G401 (cell line): ENCODE measurements around the gene APOB. TPM values are rescaled to one million over a fixed set of nuclear protein-coding genes. Genes with fewer than 3 reads are reported as not detected.

Experiments used
- DNase-seq: peaks from one replicate; pipeline ENCODE4 v3.0.0-alpha.2; 2015; ENCODE audit warnings: low spot score
- in situ Hi-C: cut with HindIII; loops from 2 replicates; pipeline ENCODE4 v1.10.0; 2016; ENCODE audit warnings: low sequenced_read_pairs, mixed read lengths
- total RNA-seq: library from RNA; depleted of rRNA; stranded (reverse); fragments of >200 nt; shearing (Covaris generic); gene quantifications from 2 replicates; pipeline ENCODE4 v1.2.3, GENCODE V29; 2014; rRNA removed

The APOB gene
- total RNA-seq, 1 experiment from 2014 or later: not detected

GRCh38 chr2:20960003-20960402, 83.9 kb downstream of the APOB start:
- DNase-seq: no peak
- in situ Hi-C loops: loop anchor here (25.0 kb wide), 1 partner anchor 273 kb away; no protein-coding TSS in a partner anchor

GRCh38 chr2:20959252-20959651, 84.6 kb downstream of the APOB start:
- no peak for DNase-seq
- in situ Hi-C loops: loop anchor here (25.0 kb wide), 1 partner anchor 272 kb away; no protein-coding TSS in a partner anchor

- in situ Hi-C loops: loop anchor here (25.0 kb wide), 1 partner anchor 271 kb away; no protein-coding TSS in a partner anchor
- DNase-seq: peak; percentile 49
These were observed 85.9 kb downstream of the APOB start for GRCh38 chr2:20957788-20958525.

- DNase-seq: no peak
- in situ Hi-C loops: loop anchor here (25.0 kb wide), 1 partner anchor 268 kb away; no protein-coding TSS in a partner anchor
These were observed 88.4 kb downstream of the APOB start for GRCh38 chr2:20955277-20956026.

- in situ Hi-C loops: loop anchor here (25.0 kb wide), 1 partner anchor 266 kb away; no protein-coding TSS in a partner anchor
- DNase-seq: no peak
These were observed 90.6 kb downstream of the APOB start for GRCh38 chr2:20953146-20953824.

Other genes with a start within 250 kb of the APOB start
- gene LDAH, start 221.0 kb downstream of the APOB start, total RNA-seq: 30.7 and 47.7 TPM in 2 replicates
- not detected in 2 replicates for gene TDRD15, start 79.9 kb upstream of the APOB start, total RNA-seq